Fibroblast of lung (primary cell): Measurements from ENCODE around the gene ARF1. TPM values are rescaled to one million over a fixed set of nuclear protein-coding genes. Genes with fewer than 3 reads are reported as not detected.

Experiments used
- DNase-seq, 2 donors: peaks; one replicate each; pipeline versions ENCODE4 v3.0.0 to v3.0.0-alpha.2; 2010; ENCODE audit warnings: low read depth in 2 of 2
- H2AFZ ChIP-seq: 2 replicates; pipeline ENCODE4 v1.5.1; 2012; ENCODE audit warnings: low read length, control low read depth, inconsistent platforms
- H3K27ac ChIP-seq: 2 replicates; pipeline ENCODE4 v1.5.1; 2011; ENCODE audit warnings: low read length, control low read depth; ENCODE audit not compliant: insufficient read depth
- H3K27me3 ChIP-seq: 2 replicates; pipeline ENCODE4 v1.5.1; 2011; ENCODE audit warnings: mild to moderate bottlenecking, low read length; ENCODE audit not compliant: control insufficient read depth, insufficient read depth
- H3K36me3 ChIP-seq: 2 replicates; pipeline ENCODE4 v1.5.1; 2011; ENCODE audit warnings: low read length; ENCODE audit not compliant: control insufficient read depth, insufficient read depth
- H3K4me1 ChIP-seq: 2 replicates; pipeline ENCODE4 v1.5.1; 2011; ENCODE audit warnings: low read length; ENCODE audit not compliant: control insufficient read depth, insufficient read depth; ENCODE audit errors: extremely low read depth
- H3K4me2 ChIP-seq: 2 replicates; pipeline ENCODE4 v1.5.1; 2011; ENCODE audit warnings: low read length, control low read depth; ENCODE audit not compliant: insufficient read depth; ENCODE audit errors: extremely low read depth
- H3K4me3 ChIP-seq, 4 experiments: fragments of 200-600 bp in 1 of 4; sonication (generic) in 1 of 4; replicated peaks in 1 of 4; 2 replicates each; pipeline ENCODE4 v1.5.1; 2011 to 2016; ENCODE audit warnings: low read length in 4 of 4, low read depth in 3 of 4, mild to moderate bottlenecking in 3 of 4, control low read depth in 2 of 4, inconsistent platforms in 1 of 4, mixed read lengths in 1 of 4; ENCODE audit not compliant: insufficient read depth in 1 of 4; ENCODE audit errors: control extremely low read depth in 1 of 4
- H3K79me2 ChIP-seq: 2 replicates; pipeline ENCODE4 v1.5.1; 2012; ENCODE audit warnings: mild to moderate bottlenecking, low read length, inconsistent platforms; ENCODE audit not compliant: control insufficient read depth, insufficient read depth
- H3K9ac ChIP-seq: 2 replicates; pipeline ENCODE4 v1.5.1; 2011; ENCODE audit warnings: mild to moderate bottlenecking, low read length, control low read depth; ENCODE audit not compliant: insufficient read depth
- H3K9me3 ChIP-seq: 2 replicates; pipeline ENCODE4 v1.5.1; 2012; ENCODE audit warnings: low read depth, low read length; ENCODE audit not compliant: control insufficient read depth, insufficient read depth
- H4K20me1 ChIP-seq: 2 replicates; pipeline ENCODE4 v1.5.1; 2011; ENCODE audit warnings: low read length; ENCODE audit not compliant: control insufficient read depth, insufficient read depth; ENCODE audit errors: extremely low read depth
- EZH2 ChIP-seq: IDR thresholded peaks from 2 replicates; pipeline ENCODE4 v1.5.1; 2012; ENCODE audit warnings: low read length, control low read depth, mild to moderate bottlenecking; ENCODE audit errors: missing control alignments
- polyA plus RNA-seq, 2 donors: library from polyadenylated mRNA; depleted of rRNA in 1 of 2; stranded (reverse) in 1 of 2; unstranded in 1 of 2; fragments of >200 nt; gene quantifications; 2 replicates each; pipeline ENCODE4 v1.2.1, GENCODE V29; 2011 to 2012; ENCODE audit warnings: missing spikeins in 1 of 2
- total RNA-seq: library from RNA; depleted of rRNA; stranded (reverse); fragments of >200 nt; gene quantifications from 2 replicates; pipeline ENCODE4 v1.2.1, GENCODE V29; 2014
- TF ChIP-seq, protein P1 (sequence below), 2 donors: IDR thresholded peaks in 1 of 2; conservative IDR thresholded peaks in 1 of 2; 1 replicate in 1 of 2; 2 replicates in 1 of 2; pipeline ENCODE4 v1.5.1; 2011 to 2012; ENCODE audit warnings: low read length in 2 of 2, control low read depth in 1 of 2, inconsistent platforms in 1 of 2, low read depth in 1 of 2, mild to moderate bottlenecking in 1 of 2

The ARF1 gene
- total and polyA plus RNA-seq, 2 donors (not counting 1 experiment from before 2014, with no cell fraction given): 261 to 546 TPM

DNA sequence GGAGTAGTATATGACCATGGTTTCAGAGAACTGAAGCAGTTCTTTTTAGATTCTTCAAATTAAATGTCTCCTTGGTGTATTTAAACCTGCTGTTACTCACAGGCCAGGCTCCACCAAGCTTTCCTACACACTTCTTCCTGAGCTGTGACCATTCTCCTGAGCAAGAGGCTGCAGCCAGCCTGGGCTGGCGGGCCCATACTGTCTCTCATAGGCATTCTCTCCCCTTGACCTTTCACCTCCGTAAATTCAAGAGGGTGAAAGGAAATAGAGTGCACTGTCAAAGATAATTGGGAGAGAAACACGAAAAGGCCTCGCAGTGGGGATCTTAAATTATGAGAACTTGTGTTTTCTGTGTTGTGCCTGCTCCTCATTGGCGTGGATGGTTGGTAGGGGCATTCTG, 2.3 kb downstream of the ARF1 start:
- H3K36me3 ChIP-seq: peaks cover 8% of the 10 kb centered on the region
- H3K27ac ChIP-seq: peak overlapping the region; percentile 96

GRCh38 chr1:228085287-228085951, 2.9 kb downstream of the ARF1 start:
- Histone ChIP-seq H3K4me2 (peak overlapping the region; percentile 73), H3K36me3 (peaks cover 10% of the 10 kb centered on the region), H3K4me3 (peak overlapping the region; percentile 29 to 99 (median 86)), H3K27ac (peak overlapping the region; percentile 96), H2AFZ (no peak overlapping the region), H3K9me3 (no peaks in the 10 kb centered on the region), H4K20me1 (peaks cover 20% of the 10 kb centered on the region), H3K4me1 (peaks cover 29% of the 10 kb centered on the region), H3K79me2 (peaks cover 92% of the 10 kb centered on the region), H3K9ac (no peak overlapping the region), H3K27me3 (no peaks in the 10 kb centered on the region)
- DNase-seq: peak; percentile 76 to 82
- TF ChIP-seq, protein P1, sequence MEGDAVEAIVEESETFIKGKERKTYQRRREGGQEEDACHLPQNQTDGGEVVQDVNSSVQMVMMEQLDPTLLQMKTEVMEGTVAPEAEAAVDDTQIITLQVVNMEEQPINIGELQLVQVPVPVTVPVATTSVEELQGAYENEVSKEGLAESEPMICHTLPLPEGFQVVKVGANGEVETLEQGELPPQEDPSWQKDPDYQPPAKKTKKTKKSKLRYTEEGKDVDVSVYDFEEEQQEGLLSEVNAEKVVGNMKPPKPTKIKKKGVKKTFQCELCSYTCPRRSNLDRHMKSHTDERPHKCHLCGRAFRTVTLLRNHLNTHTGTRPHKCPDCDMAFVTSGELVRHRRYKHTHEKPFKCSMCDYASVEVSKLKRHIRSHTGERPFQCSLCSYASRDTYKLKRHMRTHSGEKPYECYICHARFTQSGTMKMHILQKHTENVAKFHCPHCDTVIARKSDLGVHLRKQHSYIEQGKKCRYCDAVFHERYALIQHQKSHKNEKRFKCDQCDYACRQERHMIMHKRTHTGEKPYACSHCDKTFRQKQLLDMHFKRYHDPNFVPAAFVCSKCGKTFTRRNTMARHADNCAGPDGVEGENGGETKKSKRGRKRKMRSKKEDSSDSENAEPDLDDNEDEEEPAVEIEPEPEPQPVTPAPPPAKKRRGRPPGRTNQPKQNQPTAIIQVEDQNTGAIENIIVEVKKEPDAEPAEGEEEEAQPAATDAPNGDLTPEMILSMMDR (conservative IDR thresholded peaks at IDR 0.05 in 1 of 2, IDR thresholded peaks at IDR 0.05 in 1 of 2; ENCODE audit: low read depth in 1 of 2, low read length in 2 of 2): no peak
- no peak for TF ChIP-seq EZH2

More for the DNA sequence above, 2.3 kb downstream of the ARF1 start:
- Histone ChIP-seq H3K9ac (no peak overlapping the region), H3K9me3 (no peaks in the 10 kb centered on the region), H3K79me2 (peaks cover 87% of the 10 kb centered on the region), H2AFZ (no peak overlapping the region), H3K4me1 (peaks cover 23% of the 10 kb centered on the region), H3K4me2 (peak overlapping the region; percentile 73), H3K4me3 (peak overlapping the region; percentile 77 to 99 (median 98)), H3K27me3 (no peaks in the 10 kb centered on the region), H4K20me1 (peaks cover 18% of the 10 kb centered on the region)
- TF ChIP-seq EZH2: no peak
- TF ChIP-seq, protein P1 (conservative IDR thresholded peaks at IDR 0.05 in 1 of 2, IDR thresholded peaks at IDR 0.05 in 1 of 2; ENCODE audit: low read depth in 1 of 2, low read length in 2 of 2): no peak
- no peak for DNase-seq

- Histone ChIP-seq H3K4me2 (peak overlapping the region; percentile 68), H3K9me3 (no peaks in the 10 kb centered on the region), H3K36me3 (peaks cover 18% of the 10 kb centered on the region), H3K4me1 (peaks cover 34% of the 10 kb centered on the region), H2AFZ (no peak overlapping the region), H3K4me3 (peak overlapping the region in 2 of 4 experiments; percentile 6 to 19), H3K9ac (no peak overlapping the region), H3K27me3 (no peaks in the 10 kb centered on the region), H4K20me1 (peaks cover 29% of the 10 kb centered on the region), H3K27ac (peak overlapping the region; percentile 54), H3K79me2 (peaks cover 100% of the 10 kb centered on the region)
- peak; percentile 41 to 81 for DNase-seq
- TF ChIP-seq, protein P1 (conservative IDR thresholded peaks at IDR 0.05 in 1 of 2, IDR thresholded peaks at IDR 0.05 in 1 of 2; ENCODE audit: low read depth in 1 of 2, low read length in 2 of 2): no peak
- TF ChIP-seq EZH2: no peak
These were observed 5.3 kb downstream of the ARF1 start for GRCh38 chr1:228087771-228088251.
